Kidney (tissue), 14 donors: ENCODE data around the gene HNRNPR. TPM values are rescaled to one million over a fixed set of nuclear protein-coding genes. Genes with fewer than 3 reads are reported as not detected.

Source experiments
- DNase-seq, 5 donors: peaks; one replicate each; pipeline ENCODE4 v3.0.0-alpha.2; 2013 to 2020
- FAIRE-seq: peaks from 2 replicates; lab custom pipeline; 2012; peaks lifted over from hg19 to GRCh38; lab: Jason Lieb, UNC
- H3K27ac ChIP-seq, 2 donors: one replicate each; pipeline ENCODE4 v1.7.0; 2013; ENCODE audit warnings: low read depth in 2 of 2, low read length in 2 of 2, inconsistent platforms in 1 of 2
- H3K27me3 ChIP-seq: one replicate; pipeline ENCODE4 v1.7.1; 2013; ENCODE audit warnings: low read length, inconsistent platforms; ENCODE audit not compliant: control insufficient read depth, insufficient read depth
- H3K36me3 ChIP-seq, 3 donors: one replicate each; pipeline versions ENCODE4 v1.7.0 to v1.7.1; 2013; ENCODE audit warnings: low read length in 3 of 3, control low read depth in 1 of 3, inconsistent platforms in 1 of 3; ENCODE audit not compliant: insufficient read depth in 3 of 3, control insufficient read depth in 2 of 3
- H3K4me1 ChIP-seq, 3 donors: one replicate each; pipeline versions ENCODE4 v1.7.0 to v1.7.1; 2013; ENCODE audit warnings: low read length in 3 of 3, inconsistent platforms in 1 of 3, low read depth in 1 of 3; ENCODE audit not compliant: control insufficient read depth in 2 of 3, insufficient read depth in 2 of 3
- H3K4me3 ChIP-seq, 3 donors: one replicate each; pipeline versions ENCODE4 v1.7.0 to v1.8.1; 2013; ENCODE audit warnings: low read length in 3 of 3, control low read depth in 1 of 3, inconsistent platforms in 1 of 3
- H3K9ac ChIP-seq, 3 donors: one replicate each; pipeline versions ENCODE4 v1.7.0 to v1.7.1; 2013; ENCODE audit warnings: low read length in 3 of 3, control low read depth in 1 of 3, inconsistent platforms in 1 of 3
- H3K9me3 ChIP-seq, 3 donors: one replicate each; pipeline versions ENCODE4 v1.7.0 to v1.7.1; 2013; ENCODE audit warnings: low read length in 3 of 3, control low read depth in 1 of 3, inconsistent platforms in 1 of 3; ENCODE audit not compliant: control insufficient read depth in 2 of 3, insufficient read depth in 1 of 3
- CTCF ChIP-seq: IDR thresholded peaks from 3 replicates; pipeline ENCODE4 v1.5.1; 2012; ENCODE audit warnings: mild to moderate bottlenecking, moderate library complexity, borderline replicate concordance; ENCODE audit not compliant: insufficient read depth; ENCODE audit errors: extremely low read depth
- intact Hi-C: fragments of 100-400 bp; cut with DNase I; formaldehyde crosslinking; loops from one replicate; pipeline ENCODE4 v1.11.1; 2022
- polyA plus RNA-seq: library from polyadenylated mRNA; stranded (reverse); fragments of 350-450 nt; fragmentation: Illumina TruSeq; extraction: RNeasy Lipid Tissue Mini Kit (QIAGEN cat#74804); gene quantifications from one replicate; pipeline ENCODE4 v1.2.3, GENCODE V29; 2014; ENCODE audit warnings: low read depth, low replicate concordance; ENCODE audit not compliant: insufficient read depth
- total RNA-seq: library from RNA; stranded (reverse); fragmentation: NEBNext Ultra II Directional; extraction: Animal tissue kit (Norgen Biotek cat#: 25700); gene quantifications from one replicate; pipeline ENCODE4 v1.2.1, GENCODE V29; 2021
- donor health status: control.
- donor health status: control.
- donor health status: control.
- donor health status: control.
- donor health status: control.
- donor health status: DM: yes; HTN: yes; CAD: no.
- donor health status: Normal renal cell carcinoma (clear cell type).

Gene HNRNPR
- total and polyA plus RNA-seq, 2 donors from 2014 or later, result 45.3 to 126 TPM

GRCh38 chr1:23362218-23362713 is 18.2 kb upstream of the HNRNPR start:
- Histone ChIP-seq H3K27ac (no peak overlapping the region), H3K4me1 (peaks cover 0 to 10% (median 6%) of the 10 kb centered on the region in 3 donors), H3K9ac (no peak overlapping the region), H3K27me3 (no peaks in the 10 kb centered on the region), H3K36me3 (peaks cover 21 to 30% (median 26%) of the 10 kb centered on the region in 3 donors), H3K9me3 (peaks cover 23 to 47% (median 24%) of the 10 kb centered on the region in 3 donors), H3K4me3 (peak overlapping the region in 2 of 3 donors; percentile 3 to 7)
- no peak for DNase-seq
- FAIRE-seq, result no peak
- TF ChIP-seq CTCF, result no peak
- intact Hi-C loops, result no loop called here

- H3K27ac ChIP-seq, result no peak overlapping the region
These were observed 14.3 kb upstream of the HNRNPR start for GRCh38 chr1:23358310-23358875.

GRCh38 chr1:23357138-23357908 is 13.2 kb upstream of the HNRNPR start:
- Histone ChIP-seq H3K9me3 (peaks cover 14 to 29% (median 14%) of the 10 kb centered on the region in 3 donors), H3K4me3 (no peak overlapping the region), H3K9ac (no peak overlapping the region), H3K27ac (no peak overlapping the region), H3K27me3 (no peaks in the 10 kb centered on the region), H3K4me1 (no peaks in the 10 kb centered on the region), H3K36me3 (peaks cover 10 to 16% (median 15%) of the 10 kb centered on the region in 3 donors)
- FAIRE-seq (no peak), DNase-seq (no peak)
- intact Hi-C loops, result no loop called here
- TF ChIP-seq CTCF, result no peak

More at GRCh38 chr1:23358310-23358875, 14.3 kb upstream of the HNRNPR start:
- intact Hi-C loops, result no loop called here
- H3K9me3 ChIP-seq, result peaks cover 21 to 37% (median 22%) of the 10 kb centered on the region in 3 donors
- FAIRE-seq (no peak), DNase-seq (no peak)
- H3K4me1 ChIP-seq, result no peaks in the 10 kb centered on the region
- no peak overlapping the region for H3K9ac ChIP-seq
- H3K36me3 ChIP-seq, result peaks cover 17 to 25% (median 23%) of the 10 kb centered on the region in 3 donors
- no peaks in the 10 kb centered on the region for H3K27me3 ChIP-seq
- no peak overlapping the region for H3K4me3 ChIP-seq
- no peak for TF ChIP-seq CTCF
